ENCODE results near the gene TRNAU1AP. TPM values are rescaled to one million over a fixed set of nuclear protein-coding genes. Genes with fewer than 3 reads are reported as not detected.

Gene TRNAU1AP
- total RNA-seq, 1 experiment from 2014 or later: 43.0 TPM

- Histone ChIP-seq H3K36me3 (ENCODE audit: low read depth) (peaks cover 44% of the 10 kb centered on the region), H3K4me1 (replicated peaks; ENCODE audit: insufficient read depth) (peaks cover 38% of the 10 kb centered on the region), H3K9me3 (ENCODE audit: insufficient read depth, low read depth) (no peaks in the 10 kb centered on the region), H3K79me2 (ENCODE audit: low read depth) (peaks cover 40% of the 10 kb centered on the region), H3K27ac (peak within 1 kb of the TSS; percentile 99), H3F3A (ENCODE audit: insufficient read depth, low read depth) (peaks cover 70% of the 10 kb centered on the region), H2AFZ (peak within 1 kb of the TSS; percentile 90), H3K9me2 (ENCODE audit: insufficient read depth) (no peaks in the 10 kb centered on the region), H3K4me3 (peak within 1 kb of the TSS; percentile 83), H3K27me3 (ENCODE audit: insufficient read depth, low read depth) (0 out of 2 replicates have a peak, but pooled peaks cover 3% of the 10 kb centered on the region), H4K20me1 (ENCODE audit: insufficient read depth) (peaks cover 14% of the 10 kb centered on the region), H3K4me2 (peak within 1 kb of the TSS; percentile 99)
- BruUV-seq (replicated peaks): TSS peak; percentile 98
- TF ChIP-seq EZH2 (IDR thresholded peaks at IDR 0.05; ENCODE audit: low read depth): no peak
- no peak for TF ChIP-seq CTCF (conservative IDR thresholded peaks at IDR 0.05)
- DNase-seq: peak; percentile 92 to 95
- intact Hi-C loops (cut with micrococcal nuclease; ENCODE audit: unreplicated experiment): loop anchor here (5.0 kb wide), 3 partner anchors 68 to 258 kb away; partner anchors contain the start of gene RNU11
- ChIA-PET POLR2A (ENCODE audit: unreplicated experiment) (interaction anchor here (0.5 to 1.4 kb wide), 9 partner anchors 15 to 259 kb away, joined by 3 to 43 read pairs (median 6); no protein-coding TSS in a partner anchor), CTCF (interaction anchor here (0.9 kb wide), 1 partner anchor 138 kb away, joined by 7 read pairs; the partner anchor contains the start of gene TAF12)
Observed at GRCh38 chr1:28505406-28506187, 47.3 kb upstream of the TRNAU1AP start, which contains the start of gene RCC1. Gene RCC1 (plus strand): TSS chr1:28506043. CDS start chr1:28529867, 23,824 bp downstream.

- 0 out of 2 replicates have a peak, but pooled peaks cover 3% of the 10 kb centered on the region for H3K27me3 ChIP-seq (ENCODE audit: insufficient read depth, low read depth)
- H3K27ac ChIP-seq: peak overlapping the region; percentile 99
- ChIA-PET POLR2A (ENCODE audit: unreplicated experiment) (interaction anchor here (0.7 kb wide), 2 partner anchors 27 to 96 kb away, joined by 7 to 22 read pairs; no protein-coding TSS in a partner anchor), CTCF (no interaction called here)
- H3F3A ChIP-seq (ENCODE audit: insufficient read depth, low read depth): peaks cover 71% of the 10 kb centered on the region
- intact Hi-C loops (cut with micrococcal nuclease; ENCODE audit: unreplicated experiment): loop anchor here (5.0 kb wide), 3 partner anchors 70 to 260 kb away; partner anchors contain the start of gene RNU11
- H4K20me1 ChIP-seq (ENCODE audit: insufficient read depth): peaks cover 27% of the 10 kb centered on the region
- no peaks in the 10 kb centered on the region for H3K9me2 ChIP-seq (ENCODE audit: insufficient read depth)
- no peak overlapping the region for H2AFZ ChIP-seq
- H3K36me3 ChIP-seq (ENCODE audit: low read depth): peaks cover 45% of the 10 kb centered on the region
- TF ChIP-seq EZH2 (IDR thresholded peaks at IDR 0.05; ENCODE audit: low read depth) (no peak), CTCF (conservative IDR thresholded peaks at IDR 0.05) (no peak)
- H3K4me2 ChIP-seq: peak overlapping the region; percentile 99
- H3K4me1 ChIP-seq (replicated peaks; ENCODE audit: insufficient read depth): peaks cover 27% of the 10 kb centered on the region
- H3K9me3 ChIP-seq (ENCODE audit: insufficient read depth, low read depth): no peaks in the 10 kb centered on the region
- BruUV-seq (replicated peaks): no TSS peak
- no peak for DNase-seq
- H3K4me3 ChIP-seq: peak overlapping the region; percentile 83
- peaks cover 40% of the 10 kb centered on the region for H3K79me2 ChIP-seq (ENCODE audit: low read depth)
Observed at GRCh38 chr1:28506907-28507246, 46.0 kb upstream of the TRNAU1AP start.

GRCh38 chr1:28507247-28507645 is 45.6 kb upstream of the TRNAU1AP start:
- H3K9me3 ChIP-seq (ENCODE audit: insufficient read depth, low read depth): no peaks in the 10 kb centered on the region
- peaks cover 40% of the 10 kb centered on the region for H3K79me2 ChIP-seq (ENCODE audit: low read depth)
- H4K20me1 ChIP-seq (ENCODE audit: insufficient read depth): peaks cover 31% of the 10 kb centered on the region
- H3K4me3 ChIP-seq: peak overlapping the region; percentile 83
- TF ChIP-seq EZH2 (IDR thresholded peaks at IDR 0.05; ENCODE audit: low read depth) (no peak), CTCF (conservative IDR thresholded peaks at IDR 0.05) (no peak)
- peak overlapping the region; percentile 99 for H3K4me2 ChIP-seq
- peaks cover 71% of the 10 kb centered on the region for H3F3A ChIP-seq (ENCODE audit: insufficient read depth, low read depth)
- BruUV-seq (replicated peaks): no TSS peak
- intact Hi-C loops (cut with micrococcal nuclease; ENCODE audit: unreplicated experiment): loop anchor here (5.0 kb wide), 3 partner anchors 70 to 260 kb away; partner anchors contain the start of gene RNU11
- ChIA-PET POLR2A (ENCODE audit: unreplicated experiment) (interaction anchor here (0.7 kb wide), 2 partner anchors 27 to 95 kb away, joined by 7 to 22 read pairs; no protein-coding TSS in a partner anchor), CTCF (no interaction called here)
- no peaks in the 10 kb centered on the region for H3K9me2 ChIP-seq (ENCODE audit: insufficient read depth)
- no peak overlapping the region for H2AFZ ChIP-seq
- peaks cover 45% of the 10 kb centered on the region for H3K36me3 ChIP-seq (ENCODE audit: low read depth)
- H3K4me1 ChIP-seq (replicated peaks; ENCODE audit: insufficient read depth): peaks cover 25% of the 10 kb centered on the region
- peak overlapping the region; percentile 99 for H3K27ac ChIP-seq
- 0 out of 2 replicates have a peak, but pooled peaks cover 3% of the 10 kb centered on the region for H3K27me3 ChIP-seq (ENCODE audit: insufficient read depth, low read depth)
- DNase-seq: no peak

Measured in PC-9 (cell line).